Spleen (tissue), 11 donors: ENCODE measurements around the gene XRCC1. TPM values are rescaled to one million over a fixed set of nuclear protein-coding genes. Genes with fewer than 3 reads are reported as not detected.

Source experiments
- DNase-seq: peaks from one replicate; pipeline ENCODE4 v3.0.0-alpha.2; 2020
- H3K27ac ChIP-seq, 8 donors: fragments of 200-600 bp; sonication (generic) in 7 of 8; 1 replicate in 4 of 8; 2 replicates in 4 of 8; pipeline versions ENCODE4 v1.5.0 to v1.8.0; 2016 to 2021; ENCODE audit warnings: inconsistent platforms in 4 of 8, mild to moderate bottlenecking in 4 of 8, moderate library complexity in 1 of 8
- H3K27me3 ChIP-seq, 7 donors: fragments of 200-600 bp; sonication (generic) in 6 of 7; replicated peaks in 1 of 7; 1 replicate in 4 of 7; 2 replicates in 3 of 7; pipeline versions ENCODE4 v1.5.0 to v1.8.0; 2016 to 2021; ENCODE audit warnings: inconsistent platforms in 3 of 7, mild to moderate bottlenecking in 1 of 7
- H3K36me3 ChIP-seq, 6 donors: fragments of 200-600 bp; sonication (generic) in 5 of 6; 1 replicate in 4 of 6; 2 replicates in 2 of 6; pipeline versions ENCODE4 v1.5.0 to v1.8.0; 2016 to 2021; ENCODE audit warnings: inconsistent platforms in 2 of 6
- H3K4me1 ChIP-seq, 6 donors: fragments of 200-600 bp; sonication (generic) in 5 of 6; 1 replicate in 3 of 6; 2 replicates in 3 of 6; pipeline versions ENCODE4 v1.5.0 to v1.8.0; 2016 to 2021; ENCODE audit warnings: inconsistent platforms in 3 of 6
- H3K4me3 ChIP-seq, 8 donors: fragments of 200-600 bp; sonication (generic) in 7 of 8; 1 replicate in 4 of 8; 2 replicates in 4 of 8; pipeline versions ENCODE4 v1.5.0 to v1.8.0; 2016 to 2021; ENCODE audit warnings: inconsistent platforms in 4 of 8, mild to moderate bottlenecking in 4 of 8, moderate library complexity in 2 of 8
- H3K9me3 ChIP-seq, 8 donors: fragments of 200-600 bp; sonication (generic) in 7 of 8; 1 replicate in 4 of 8; 2 replicates in 4 of 8; pipeline versions ENCODE4 v1.5.0 to v1.8.0; 2016 to 2021; ENCODE audit warnings: inconsistent platforms in 4 of 8
- POLR2A ChIP-seq, 3 donors: fragments of 450-650 bp; IDR thresholded peaks; one replicate each; pipeline ENCODE4 v1.5.1; 2017; ENCODE audit warnings: antibody characterized with exemption in 3 of 3, mild to moderate bottlenecking in 1 of 3
- POLR2AphosphoS5 ChIP-seq, 3 donors: sonication (generic); formaldehyde crosslinking; IDR thresholded peaks; one replicate each; pipeline ENCODE4 v1.5.1; 2017; ENCODE audit warnings: antibody characterized with exemption in 3 of 3
- WGBS, 5 donors: extraction: QIAGEN DNeasy Blood & Tissue Kit in 3 of 5; methylation state at CpG; one replicate each; pipeline versions ENCODE4 v1.1.5 to v1.1.7; 2013 to 2018; 5-methylcytosine and 5-hydroxymethylcytosine counted together
- intact Hi-C: fragments of 100-400 bp; cut with DNase I; formaldehyde crosslinking; loops from one replicate; pipeline ENCODE4 v1.15.0; 2023; ENCODE audit warnings: low total_unique reads
- polyA plus RNA-seq, 3 donors: library from polyadenylated mRNA; stranded (reverse); fragments of 200-250 nt; gene quantifications; one replicate each; pipeline ENCODE4 v1.2.1, GENCODE V29; 2013
- total RNA-seq, 7 donors: library from RNA; depleted of rRNA in 3 of 7; stranded (reverse); fragments of >200 nt in 3 of 7; fragmentation: NEBNext Ultra II Directional in 4 of 7; extraction: Animal tissue kit (Norgen Biotek cat#: 25700) in 4 of 7; gene quantifications; one replicate each; pipeline versions ENCODE4 v1.1.0 to v1.2.1, GENCODE V29; 2016 to 2021
- TF ChIP-seq, protein P1 (sequence below), 11 experiments: fragments of 200-600 bp in 7 of 11; fragments of 450-650 bp in 4 of 11; sonication (generic) in 4 of 11; IDR thresholded peaks in 8 of 11; conservative IDR thresholded peaks in 3 of 11; 1 replicate in 7 of 11; 2 replicates in 4 of 11; pipeline versions ENCODE4 v1.4.0 to v1.8.0; 2016 to 2021; ENCODE audit warnings: antibody characterized with exemption in 11 of 11, inconsistent platforms in 4 of 11, mild to moderate bottlenecking in 1 of 11
- donor health status: healthy with polysubstance abuse.
- donor health status: DM: no; HTN: no; CAD: no; lungs with moderate emphysema.
- donor health status: DM: no; HTN: no; CAD: no.
- donor health status: Bipolar disorder and iron deficiency.
- donor health status: healthy.
- donor health status: DM: no; HTN: no; CAD: no.
- donor health status: DM: yes; HTN: yes; CAD: no.

Gene XRCC1
- total and polyA plus RNA-seq, 10 donors = 16.0 to 32.0 (median 25.1) TPM

DNA sequence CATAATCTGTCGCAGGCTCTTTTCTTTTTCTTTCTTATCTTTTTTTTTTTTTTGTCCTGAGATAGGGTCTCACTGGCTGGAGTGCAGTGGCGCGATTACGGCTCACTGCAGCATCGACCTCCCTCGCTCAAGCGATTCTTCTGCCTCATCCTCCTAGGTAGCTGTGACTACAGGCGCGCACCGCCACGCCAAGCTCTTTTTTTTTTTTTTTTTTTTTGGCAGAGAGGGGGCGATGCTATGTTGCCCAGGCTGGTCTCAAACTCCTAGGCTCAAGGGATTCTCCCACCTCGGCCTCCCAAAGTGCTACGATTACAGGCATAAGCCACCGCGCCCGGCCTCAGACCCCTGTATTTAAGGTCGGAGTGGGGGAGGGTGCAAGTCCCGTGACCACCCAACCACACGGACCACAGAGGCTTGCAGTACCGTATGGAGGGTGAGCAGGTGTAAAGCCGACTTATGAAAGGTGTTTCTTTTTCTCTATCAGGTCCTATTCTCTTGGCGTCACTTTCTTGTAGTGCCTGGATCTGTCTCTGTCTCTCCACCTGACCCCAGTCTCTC, 72.8 kb downstream of the XRCC1 start:
- DNase-seq = no peak
- no peak for TF ChIP-seq POLR2A (IDR thresholded peaks at IDR 0.05)
- TF ChIP-seq, protein P1, sequence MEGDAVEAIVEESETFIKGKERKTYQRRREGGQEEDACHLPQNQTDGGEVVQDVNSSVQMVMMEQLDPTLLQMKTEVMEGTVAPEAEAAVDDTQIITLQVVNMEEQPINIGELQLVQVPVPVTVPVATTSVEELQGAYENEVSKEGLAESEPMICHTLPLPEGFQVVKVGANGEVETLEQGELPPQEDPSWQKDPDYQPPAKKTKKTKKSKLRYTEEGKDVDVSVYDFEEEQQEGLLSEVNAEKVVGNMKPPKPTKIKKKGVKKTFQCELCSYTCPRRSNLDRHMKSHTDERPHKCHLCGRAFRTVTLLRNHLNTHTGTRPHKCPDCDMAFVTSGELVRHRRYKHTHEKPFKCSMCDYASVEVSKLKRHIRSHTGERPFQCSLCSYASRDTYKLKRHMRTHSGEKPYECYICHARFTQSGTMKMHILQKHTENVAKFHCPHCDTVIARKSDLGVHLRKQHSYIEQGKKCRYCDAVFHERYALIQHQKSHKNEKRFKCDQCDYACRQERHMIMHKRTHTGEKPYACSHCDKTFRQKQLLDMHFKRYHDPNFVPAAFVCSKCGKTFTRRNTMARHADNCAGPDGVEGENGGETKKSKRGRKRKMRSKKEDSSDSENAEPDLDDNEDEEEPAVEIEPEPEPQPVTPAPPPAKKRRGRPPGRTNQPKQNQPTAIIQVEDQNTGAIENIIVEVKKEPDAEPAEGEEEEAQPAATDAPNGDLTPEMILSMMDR (IDR thresholded peaks at IDR 0.05 in 8 of 11, conservative IDR thresholded peaks at IDR 0.05 in 3 of 11) = no peak
- no peak for TF ChIP-seq POLR2AphosphoS5 (IDR thresholded peaks at IDR 0.05)
- WGBS, 5 donors = 83 to 92% (median 87%) methylated on average over 23 of the region's 23 CpGs
- Histone ChIP-seq H3K4me1 (peaks cover 9 to 45% (median 21%) of the 10 kb centered on the region in 6 donors), H3K27ac (peak overlapping the region in 1 of 8 donors; percentile 90), H3K27me3 (no peaks in the 10 kb centered on the region), H3K9me3 (no peaks in the 10 kb centered on the region), H3K36me3 (peaks cover 0 to 47% (median 3%) of the 10 kb centered on the region in 6 donors), H3K4me3 (peak overlapping the region in 4 of 8 donors; percentile 6 to 90 (median 62))
- intact Hi-C loops = no loop called here

DNA sequence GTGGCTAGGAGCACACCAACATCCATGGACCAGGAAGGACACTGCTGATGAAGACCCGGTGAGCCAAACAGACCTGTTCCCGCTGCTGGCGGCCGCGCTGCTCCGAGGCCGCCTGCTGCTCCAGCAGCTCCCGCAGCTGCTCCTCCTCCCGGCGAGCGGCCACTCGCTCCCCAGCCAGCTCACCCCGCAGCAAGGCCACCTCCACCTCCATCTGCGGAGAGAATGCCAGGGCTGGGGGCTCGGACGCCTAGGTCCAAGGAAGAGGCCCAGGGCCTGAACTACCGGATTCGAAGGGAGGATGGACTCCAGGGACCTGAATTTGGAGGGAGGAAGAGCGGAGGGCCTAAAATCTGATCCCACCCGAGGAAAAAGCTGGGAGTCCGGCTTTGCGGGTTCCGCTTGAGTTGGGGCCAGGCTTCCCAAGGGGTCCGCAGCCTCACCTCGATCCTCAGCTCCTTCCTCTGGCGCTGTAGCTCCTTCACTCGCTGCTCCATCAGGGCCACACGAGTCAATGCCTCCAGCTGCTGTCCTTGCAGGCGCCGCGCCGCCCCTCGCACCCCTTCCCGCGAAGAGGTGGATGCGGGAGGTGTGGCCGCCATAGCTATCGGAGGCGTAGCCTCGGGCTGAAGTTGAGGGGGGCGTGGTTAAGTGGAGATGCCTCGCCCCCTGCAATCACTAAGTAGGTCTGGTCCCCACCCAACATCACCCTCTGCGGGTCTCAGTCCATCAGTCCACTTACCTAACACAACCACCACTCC, 73.5 kb downstream of the XRCC1 start:
- peak overlapping the region in 5 of 8 donors; percentile 2 to 66 (median 10) for H3K4me3 ChIP-seq
- no peaks in the 10 kb centered on the region for H3K9me3 ChIP-seq
- intact Hi-C loops = no loop called here
- TF ChIP-seq POLR2AphosphoS5 (IDR thresholded peaks at IDR 0.05) = peak in 2 of 3 donors; percentile 9 to 22
- TF ChIP-seq POLR2A (IDR thresholded peaks at IDR 0.05) = no peak
- TF ChIP-seq, protein P1 (IDR thresholded peaks at IDR 0.05 in 8 of 11, conservative IDR thresholded peaks at IDR 0.05 in 3 of 11) = no peak
- H3K27me3 ChIP-seq = no peaks in the 10 kb centered on the region
- peaks cover 9 to 45% (median 21%) of the 10 kb centered on the region in 6 donors for H3K4me1 ChIP-seq
- WGBS, 5 donors = 70 to 81% (median 76%) methylated on average over 41 to 43 of the region's 43 CpGs
- H3K36me3 ChIP-seq = peaks cover 0 to 52% (median 9%) of the 10 kb centered on the region in 6 donors
- no peak for DNase-seq
- H3K27ac ChIP-seq = peak overlapping the region in 1 of 8 donors; percentile 8

DNA sequence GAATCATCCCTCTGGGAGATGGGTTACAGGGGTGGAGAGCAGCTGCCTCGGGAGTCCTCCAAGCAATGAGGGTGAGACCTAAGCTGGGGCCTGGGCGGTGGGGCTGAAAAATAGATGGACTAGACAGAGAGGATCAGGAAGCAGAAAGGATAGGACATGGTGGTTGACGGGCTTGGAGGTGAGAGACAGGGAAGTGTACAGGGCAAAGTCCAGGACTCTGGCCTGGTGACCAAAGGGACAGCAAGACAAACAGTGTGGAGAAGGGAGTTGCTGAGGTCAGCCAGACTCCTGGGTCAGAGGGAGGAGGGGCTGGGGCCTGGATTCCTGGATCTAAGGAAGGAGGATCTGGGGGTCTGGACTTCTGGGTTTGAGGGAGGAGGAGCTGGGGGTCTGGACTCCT, 76.3 kb downstream of the XRCC1 start:
- DNase-seq = no peak
- Histone ChIP-seq H3K36me3 (peaks cover 0 to 67% (median 32%) of the 10 kb centered on the region in 6 donors), H3K4me3 (no peak overlapping the region), H3K9me3 (no peaks in the 10 kb centered on the region), H3K27me3 (no peaks in the 10 kb centered on the region), H3K4me1 (peaks cover 3 to 29% (median 11%) of the 10 kb centered on the region in 6 donors), H3K27ac (peak overlapping the region in 6 of 8 donors; percentile 4 to 48 (median 32))
- no peak for TF ChIP-seq POLR2A (IDR thresholded peaks at IDR 0.05)
- TF ChIP-seq POLR2AphosphoS5 (IDR thresholded peaks at IDR 0.05) = no peak
- TF ChIP-seq, protein P1 (IDR thresholded peaks at IDR 0.05 in 8 of 11, conservative IDR thresholded peaks at IDR 0.05 in 3 of 11) = no peak
- intact Hi-C loops = no loop called here
- WGBS, 5 donors = 75 to 95% (median 81%) methylated on average over 3 of the region's 3 CpGs
